ENCODE measurements around the gene BAIAP2.

DNA sequence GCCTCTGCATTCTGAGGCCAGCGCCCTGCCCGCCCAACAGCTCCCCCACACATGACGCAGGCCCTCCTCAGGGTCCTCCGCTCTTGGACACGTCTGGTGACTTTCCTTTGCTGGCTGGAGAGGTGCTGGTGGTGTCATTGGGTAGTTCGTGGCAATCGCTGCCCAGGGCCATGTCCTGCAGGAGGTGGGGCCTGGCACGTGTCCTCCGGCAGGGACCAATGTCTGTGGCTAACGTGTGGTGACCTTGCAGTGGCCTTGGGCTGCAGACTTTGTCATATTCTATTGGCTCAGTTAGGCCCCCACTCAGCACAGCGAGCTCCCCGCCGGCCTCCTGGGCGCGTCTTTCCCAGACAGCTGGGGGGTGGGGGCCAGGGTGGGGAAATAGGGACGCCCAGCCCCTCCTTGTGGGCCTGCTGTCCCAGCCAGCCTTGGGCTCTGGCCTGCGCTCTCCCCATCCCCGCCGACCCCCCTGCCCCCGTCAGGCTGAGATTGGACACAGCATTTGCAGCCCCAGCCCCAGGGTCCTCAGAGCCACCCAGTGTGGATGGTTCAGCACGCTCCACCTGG lies 78.3 kb downstream of the BAIAP2 start:
- TF ChIP-seq TEAD4 (IDR thresholded peaks at IDR 0.05) (no peak), TAF1 (IDR thresholded peaks at IDR 0.05; ENCODE audit: low read depth) (no peak), EP300 (IDR thresholded peaks at IDR 0.05; ENCODE audit: borderline replicate concordance) (no peak), CEBPB (IDR thresholded peaks at IDR 0.05) (no peak), YY1 (IDR thresholded peaks at IDR 0.05; ENCODE audit: low read depth) (no peak), RAD21 (IDR thresholded peaks at IDR 0.05; ENCODE audit: low read depth) (no peak), CREB1 (IDR thresholded peaks at IDR 0.05; ENCODE audit: low read depth) (no peak), TCF12 (IDR thresholded peaks at IDR 0.05; ENCODE audit: low read depth) (no peak), NFIC (IDR thresholded peaks at IDR 0.05) (no peak)
- TF ChIP-seq, protein P1, sequence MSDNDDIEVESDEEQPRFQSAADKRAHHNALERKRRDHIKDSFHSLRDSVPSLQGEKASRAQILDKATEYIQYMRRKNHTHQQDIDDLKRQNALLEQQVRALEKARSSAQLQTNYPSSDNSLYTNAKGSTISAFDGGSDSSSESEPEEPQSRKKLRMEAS (IDR thresholded peaks at IDR 0.05) = no peak
- TF ChIP-seq, protein P2, sequence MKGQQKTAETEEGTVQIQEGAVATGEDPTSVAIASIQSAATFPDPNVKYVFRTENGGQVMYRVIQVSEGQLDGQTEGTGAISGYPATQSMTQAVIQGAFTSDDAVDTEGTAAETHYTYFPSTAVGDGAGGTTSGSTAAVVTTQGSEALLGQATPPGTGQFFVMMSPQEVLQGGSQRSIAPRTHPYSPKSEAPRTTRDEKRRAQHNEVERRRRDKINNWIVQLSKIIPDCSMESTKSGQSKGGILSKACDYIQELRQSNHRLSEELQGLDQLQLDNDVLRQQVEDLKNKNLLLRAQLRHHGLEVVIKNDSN (IDR thresholded peaks at IDR 0.05) = no peak
- TF ChIP-seq, protein P3, sequence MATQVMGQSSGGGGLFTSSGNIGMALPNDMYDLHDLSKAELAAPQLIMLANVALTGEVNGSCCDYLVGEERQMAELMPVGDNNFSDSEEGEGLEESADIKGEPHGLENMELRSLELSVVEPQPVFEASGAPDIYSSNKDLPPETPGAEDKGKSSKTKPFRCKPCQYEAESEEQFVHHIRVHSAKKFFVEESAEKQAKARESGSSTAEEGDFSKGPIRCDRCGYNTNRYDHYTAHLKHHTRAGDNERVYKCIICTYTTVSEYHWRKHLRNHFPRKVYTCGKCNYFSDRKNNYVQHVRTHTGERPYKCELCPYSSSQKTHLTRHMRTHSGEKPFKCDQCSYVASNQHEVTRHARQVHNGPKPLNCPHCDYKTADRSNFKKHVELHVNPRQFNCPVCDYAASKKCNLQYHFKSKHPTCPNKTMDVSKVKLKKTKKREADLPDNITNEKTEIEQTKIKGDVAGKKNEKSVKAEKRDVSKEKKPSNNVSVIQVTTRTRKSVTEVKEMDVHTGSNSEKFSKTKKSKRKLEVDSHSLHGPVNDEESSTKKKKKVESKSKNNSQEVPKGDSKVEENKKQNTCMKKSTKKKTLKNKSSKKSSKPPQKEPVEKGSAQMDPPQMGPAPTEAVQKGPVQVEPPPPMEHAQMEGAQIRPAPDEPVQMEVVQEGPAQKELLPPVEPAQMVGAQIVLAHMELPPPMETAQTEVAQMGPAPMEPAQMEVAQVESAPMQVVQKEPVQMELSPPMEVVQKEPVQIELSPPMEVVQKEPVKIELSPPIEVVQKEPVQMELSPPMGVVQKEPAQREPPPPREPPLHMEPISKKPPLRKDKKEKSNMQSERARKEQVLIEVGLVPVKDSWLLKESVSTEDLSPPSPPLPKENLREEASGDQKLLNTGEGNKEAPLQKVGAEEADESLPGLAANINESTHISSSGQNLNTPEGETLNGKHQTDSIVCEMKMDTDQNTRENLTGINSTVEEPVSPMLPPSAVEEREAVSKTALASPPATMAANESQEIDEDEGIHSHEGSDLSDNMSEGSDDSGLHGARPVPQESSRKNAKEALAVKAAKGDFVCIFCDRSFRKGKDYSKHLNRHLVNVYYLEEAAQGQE (IDR thresholded peaks at IDR 0.05; ENCODE audit: low read depth) = no peak

All from Ishikawa (cell line).